H9 (cell line): ENCODE measurements around the gene GTF3C5. TPM values are rescaled to one million over a fixed set of nuclear protein-coding genes. Genes with fewer than 3 reads are reported as not detected.

ENCODE experiments used
- DNase-seq: peaks from one replicate; pipeline ENCODE4 v3.0.0-alpha.2; 2017
- H2AFZ ChIP-seq: one replicate; pipeline ENCODE4 v1.6.1; 2013; ENCODE audit warnings: mild to moderate bottlenecking, low read length, control low read depth, moderate library complexity
- H2AK5ac ChIP-seq: 2 replicates; pipeline ENCODE4 v1.6.1; 2013; ENCODE audit warnings: low read length, control low read depth, mixed read lengths; ENCODE audit not compliant: insufficient read length
- H2BK120ac ChIP-seq: one replicate; pipeline ENCODE4 v1.6.1; 2013; ENCODE audit warnings: low read depth, mild to moderate bottlenecking, low read length, control low read depth, inconsistent platforms; ENCODE audit not compliant: poor library complexity, severe bottlenecking
- H2BK12ac ChIP-seq: 2 replicates; pipeline ENCODE4 v1.6.1; 2013; ENCODE audit warnings: low read length, control low read depth, mixed read lengths, low read depth; ENCODE audit not compliant: insufficient read length
- H2BK15ac ChIP-seq: 2 replicates; pipeline ENCODE4 v1.6.1; 2013; ENCODE audit warnings: low read depth, low read length, control low read depth
- H2BK20ac ChIP-seq: one replicate; pipeline ENCODE4 v1.6.1; 2013; ENCODE audit warnings: low read depth, mild to moderate bottlenecking, low read length, control low read depth, inconsistent platforms; ENCODE audit not compliant: poor library complexity, severe bottlenecking
- H2BK5ac ChIP-seq: 2 replicates; pipeline ENCODE4 v1.6.1; 2013; ENCODE audit warnings: low read length, control low read depth, mixed read lengths; ENCODE audit not compliant: insufficient read length
- H3K14ac ChIP-seq: 2 replicates; pipeline ENCODE4 v1.6.1; 2013; ENCODE audit warnings: low read length, control low read depth; ENCODE audit not compliant: insufficient read depth
- H3K18ac ChIP-seq: 2 replicates; pipeline ENCODE4 v1.6.1; 2013; ENCODE audit warnings: low read depth, mild to moderate bottlenecking, mixed read lengths, low read length, control low read depth; ENCODE audit not compliant: insufficient read length
- H3K23ac ChIP-seq: 2 replicates; pipeline ENCODE4 v1.6.1; 2013; ENCODE audit warnings: low read length, control low read depth, mixed read lengths, low read depth; ENCODE audit not compliant: insufficient read length
- H3K23me2 ChIP-seq: 2 replicates; pipeline ENCODE4 v1.6.1; 2013; ENCODE audit warnings: low read depth, mild to moderate bottlenecking, mixed read lengths, low read length, control low read depth; ENCODE audit not compliant: insufficient read length, poor library complexity, severe bottlenecking
- H3K27ac ChIP-seq: 2 replicates; pipeline ENCODE4 v1.5.1; 2013; ENCODE audit warnings: low read length, control low read depth, mixed read lengths, low read depth; ENCODE audit not compliant: insufficient read length
- H3K27me3 ChIP-seq: 2 replicates; pipeline ENCODE4 v1.6.1; 2013; ENCODE audit warnings: low read length, control low read depth, inconsistent platforms; ENCODE audit not compliant: insufficient read depth
- H3K4ac ChIP-seq: 2 replicates; pipeline ENCODE4 v1.6.1; 2013; ENCODE audit warnings: low read depth, mild to moderate bottlenecking, control low read depth, inconsistent platforms, low read length, moderate library complexity
- H3K4me1 ChIP-seq: 2 replicates; pipeline ENCODE4 v1.6.1; 2013; ENCODE audit warnings: low read length, control low read depth, inconsistent platforms; ENCODE audit not compliant: insufficient read depth
- H3K4me2 ChIP-seq: 2 replicates; pipeline ENCODE4 v1.6.1; 2013; ENCODE audit warnings: low read length, control low read depth, mixed read lengths; ENCODE audit not compliant: insufficient read length, insufficient read depth
- H3K56ac ChIP-seq: 2 replicates; pipeline ENCODE4 v1.6.1; 2013; ENCODE audit warnings: low read depth, mild to moderate bottlenecking, mixed read lengths, low read length, control low read depth; ENCODE audit not compliant: insufficient read length
- H3K79me1 ChIP-seq: 2 replicates; pipeline ENCODE4 v1.6.1; 2013; ENCODE audit warnings: low read depth, mild to moderate bottlenecking, moderate library complexity, low read length, control low read depth, inconsistent platforms; ENCODE audit not compliant: insufficient read depth, poor library complexity, severe bottlenecking
- H3K79me2 ChIP-seq: 2 replicates; pipeline ENCODE4 v1.6.1; 2013; ENCODE audit warnings: low read length, control low read depth, inconsistent platforms; ENCODE audit not compliant: insufficient read depth
- H3K9ac ChIP-seq: 2 replicates; pipeline ENCODE4 v1.6.1; 2013; ENCODE audit warnings: low read length, control low read depth, mixed read lengths; ENCODE audit not compliant: insufficient read length; ENCODE audit errors: extremely low read depth
- H3K9me3 ChIP-seq: one replicate; pipeline ENCODE4 v1.6.1; 2013; ENCODE audit warnings: low read depth, low read length, inconsistent platforms; ENCODE audit not compliant: control insufficient read depth
- H3T11ph ChIP-seq: one replicate; pipeline ENCODE4 v1.6.1; 2013; ENCODE audit warnings: mild to moderate bottlenecking, low read length, control low read depth, inconsistent platforms
- H4K20me1 ChIP-seq: one replicate; pipeline ENCODE4 v1.6.1; 2013; ENCODE audit not compliant: control insufficient read depth, insufficient read length, insufficient read depth
- H4K5ac ChIP-seq: 2 replicates; pipeline ENCODE4 v1.6.1; 2013; ENCODE audit warnings: low read depth, mild to moderate bottlenecking, mixed read lengths, low read length, control low read depth; ENCODE audit not compliant: insufficient read length
- H4K8ac ChIP-seq: replicated peaks from 2 replicates; pipeline ENCODE4 v1.6.1; 2013; ENCODE audit warnings: low read length, control low read depth, mixed read lengths, low read depth; ENCODE audit not compliant: insufficient read length
- H4K91ac ChIP-seq: 2 replicates; pipeline ENCODE4 v1.6.1; 2013; ENCODE audit warnings: low read depth, mild to moderate bottlenecking, moderate library complexity, mixed read lengths, low read length, control low read depth; ENCODE audit not compliant: insufficient read length
- H3K27ac Mint-ChIP-seq, 3 experiments: 2 replicates in 2 of 3; 3 replicates in 1 of 3; pipeline ENCODE4 v1.8.0; 2020 to 2021; ENCODE audit warnings: mixed read lengths in 3 of 3, mild to moderate bottlenecking in 1 of 3, moderate library complexity in 1 of 3
- H3K27me3 Mint-ChIP-seq: 2 replicates; pipeline ENCODE4 v1.8.0; 2021; ENCODE audit warnings: low read depth, mild to moderate bottlenecking, moderate library complexity, mixed read lengths
- H3K36me3 Mint-ChIP-seq, 3 experiments: 2 replicates in 2 of 3; 3 replicates in 1 of 3; pipeline ENCODE4 v1.8.0; 2020 to 2021; ENCODE audit warnings: low read depth in 3 of 3, mixed read lengths in 3 of 3; ENCODE audit not compliant: insufficient read depth in 1 of 3
- H3K4me1 Mint-ChIP-seq, 2 experiments: 2 replicates each; pipeline ENCODE4 v1.8.0; 2020; ENCODE audit warnings: mixed read lengths in 2 of 2
- H3K4me3 Mint-ChIP-seq, 2 experiments: 2 replicates in 1 of 2; 3 replicates in 1 of 2; pipeline ENCODE4 v1.8.0; 2020 to 2021; ENCODE audit warnings: mild to moderate bottlenecking in 2 of 2, mixed read lengths in 2 of 2, moderate library complexity in 1 of 2
- H3K9me3 Mint-ChIP-seq, 2 experiments: 2 replicates in 1 of 2; 3 replicates in 1 of 2; pipeline ENCODE4 v1.8.0; 2020; ENCODE audit warnings: mild to moderate bottlenecking in 2 of 2, mixed read lengths in 2 of 2, moderate library complexity in 1 of 2
- CTCF ChIP-seq: fragments of 200-600 bp; sonication (generic); conservative IDR thresholded peaks from 3 replicates; pipeline ENCODE4 v1.8.0; 2021; ENCODE audit warnings: antibody characterized with exemption, mild to moderate bottlenecking
- WGBS: extraction: QIAGEN DNeasy Blood & Tissue Kit; methylation state at CpG from one replicate; pipeline ENCODE4 v1.1.7; 2013; ENCODE audit warnings: missing lambda C conversion rate, low lambda C conversion rate, mixed read lengths; ENCODE audit not compliant: insufficient read length; ENCODE audit errors: extremely low coverage; 5-methylcytosine and 5-hydroxymethylcytosine counted together
- total RNA-seq: library from RNA; stranded (reverse); gene quantifications from 2 replicates; pipeline ENCODE4 v1.2.1, GENCODE V29; 2021

GTF3C5 gene
- total RNA-seq, 1 experiment from 2014 or later: 88.9 TPM

DNA sequence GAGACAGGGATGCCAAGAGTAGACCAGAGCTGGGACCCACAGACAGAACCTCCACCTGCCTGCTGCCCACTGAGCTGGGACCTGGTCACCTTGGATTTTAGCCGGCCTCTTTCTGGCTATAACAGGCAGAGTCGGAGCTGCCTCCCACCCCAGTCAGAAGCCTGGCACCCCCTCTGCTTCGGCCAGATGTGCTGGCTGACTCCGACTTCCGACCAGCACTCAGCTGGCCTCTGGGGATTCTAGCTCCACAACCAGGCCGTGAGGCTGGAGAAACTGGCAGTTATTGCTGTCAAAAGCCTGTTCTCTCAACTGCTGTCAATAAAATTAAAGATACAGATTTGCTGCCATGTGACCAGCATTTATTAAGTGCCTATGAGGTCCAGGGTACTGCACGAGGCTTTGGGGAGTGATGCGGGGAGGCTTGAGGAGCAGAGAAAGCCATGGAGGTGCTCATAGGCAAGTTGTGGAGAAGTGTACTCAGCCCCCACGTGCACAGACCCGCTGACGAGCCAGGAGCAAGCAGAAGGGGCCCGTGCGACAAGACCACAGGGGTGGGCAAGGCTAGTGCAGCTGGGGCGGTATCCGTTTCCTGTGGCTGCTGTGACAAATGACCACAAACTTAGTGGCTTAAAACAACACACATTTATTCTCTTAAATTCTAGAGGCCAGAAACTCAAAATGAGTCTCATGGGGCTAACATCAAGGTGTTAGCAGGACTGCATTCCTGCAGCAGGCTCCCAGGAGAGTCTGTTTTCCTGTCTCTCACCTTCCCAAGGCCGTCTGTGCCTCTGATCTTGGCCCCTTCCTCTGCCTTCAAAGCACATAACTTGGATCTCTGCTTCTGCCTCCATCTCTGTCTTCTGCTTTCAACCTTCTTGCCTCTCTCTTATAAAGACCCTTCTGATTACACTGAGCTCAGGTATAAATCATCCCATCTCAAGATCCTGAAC, 39.2 kb upstream of the GTF3C5 start:
- no peak overlapping the region for H3K23ac ChIP-seq
- H3K56ac ChIP-seq: no peak overlapping the region
- no peak overlapping the region for H3K9ac ChIP-seq
- H3K4me1 ChIP-seq: peaks cover 3% of the 10 kb centered on the region; the same call in 1 of the 2 replicates
- no peaks in the 10 kb centered on the region for H3K36me3 Mint-ChIP-seq
- H2BK20ac ChIP-seq: no peak overlapping the region
- no peak overlapping the region for H4K91ac ChIP-seq
- H3K18ac ChIP-seq: no peak overlapping the region
- no peaks in the 10 kb centered on the region for H3K23me2 ChIP-seq
- peaks cover 55% of the 10 kb centered on the region for H3K27me3 Mint-ChIP-seq
- no peaks in the 10 kb centered on the region for H3K9me3 ChIP-seq
- H3T11ph ChIP-seq: no peak overlapping the region
- no peak overlapping the region for H2BK120ac ChIP-seq
- H3K79me1 ChIP-seq: no peaks in the 10 kb centered on the region
- no peaks in the 10 kb centered on the region for H3K27me3 ChIP-seq
- no peak overlapping the region for H2AFZ ChIP-seq
- H4K5ac ChIP-seq: no peak overlapping the region
- no peak overlapping the region for H2BK15ac ChIP-seq
- H3K4ac ChIP-seq: no peak overlapping the region
- H3K79me2 ChIP-seq: no peaks in the 10 kb centered on the region
- H3K4me2 ChIP-seq: no peak overlapping the region
- H2BK12ac ChIP-seq: no peak overlapping the region
- H3K4me1 Mint-ChIP-seq: peaks cover 16 to 21% of the 10 kb centered on the region in 2 experiments
- no peak overlapping the region for H3K4me3 Mint-ChIP-seq
- TF ChIP-seq CTCF: no peak
- H3K27ac Mint-ChIP-seq: no peak overlapping the region
- no peak overlapping the region for H3K27ac ChIP-seq
- H4K20me1 ChIP-seq: no peaks in the 10 kb centered on the region
- H2BK5ac ChIP-seq: no peak overlapping the region
- H4K8ac ChIP-seq: no peak overlapping the region
- H2AK5ac ChIP-seq: no peak overlapping the region
- peaks cover 0 to 6% of the 10 kb centered on the region in 2 experiments; a peak in 4 of 5 replicates for H3K9me3 Mint-ChIP-seq
- no peak for DNase-seq
- WGBS: no CpG with 5 or more reads among the region's 16 CpGs
- no peak overlapping the region for H3K14ac ChIP-seq
